HepG2 (cell line): ENCODE measurements around the gene LSM14B. TPM values are rescaled to one million over a fixed set of nuclear protein-coding genes. Genes with fewer than 3 reads are reported as not detected.

Experiments
- ATAC-seq: fragments of 200-7000 bp; cut with Tn5 transposase; 3 replicates; pipeline ENCODE4 v1.9.1; 2020; ENCODE audit warnings: mild to moderate bottlenecking, moderate library complexity
- BruUV-seq: library from RNA; stranded (reverse); fragments of 400-500 nt; replicated peaks from 2 replicates; lab custom pipeline; 2021; lab: Mats Ljungman, UMichigan
- CTCF ChIA-PET: fragments of 300-600 bp; formaldehyde crosslinking; extraction: SDS; loops from one replicate; lab custom pipeline; 2021; ENCODE audit warnings: low total read pairs, inconsistent platforms, low intra/inter-chr PET ratio; lab: Yijun Ruan, JAX
- POLR2A ChIA-PET: fragments of 350-600 bp; sonication (Branson Sonifier 250); formaldehyde crosslinking; loops from one replicate; lab custom pipeline; 2020; ENCODE audit warnings: antibody characterized with exemption, inconsistent platforms; lab: Yijun Ruan, JAX
- DNase-seq: peaks from one replicate; pipeline ENCODE4 v3.0.0-alpha.2; 2015; ENCODE audit warnings: low spot score
- FAIRE-seq: peaks from 3 replicates; lab custom pipeline; 2011; peaks lifted over from hg19 to GRCh38; lab: Jason Lieb, UNC
- H2AFZ ChIP-seq: one replicate; pipeline ENCODE4 v1.6.1; 2011; ENCODE audit warnings: low read length, inconsistent platforms
- H3K27ac ChIP-seq: fragments of 300-600 bp; 3 replicates; pipeline ENCODE4 v1.8.0; 2011; ENCODE audit warnings: mixed run types, mild to moderate bottlenecking, mixed read lengths, low read length, inconsistent platforms; ENCODE audit not compliant: insufficient read depth; ENCODE audit errors: extremely low read length
- H3K27me3 ChIP-seq, 2 experiments: fragments of 200-600 bp in 1 of 2; 2 replicates in 1 of 2; 3 replicates in 1 of 2; pipeline versions ENCODE4 v1.6.0 to v1.8.0; 2011; ENCODE audit warnings: low read length in 2 of 2, mild to moderate bottlenecking in 2 of 2, moderate library complexity in 2 of 2, inconsistent platforms in 1 of 2; ENCODE audit not compliant: insufficient read depth in 2 of 2, control insufficient read depth in 1 of 2
- H3K36me3 ChIP-seq, 2 experiments: fragments of 200-600 bp in 1 of 2; replicated peaks in 1 of 2; 2 replicates in 1 of 2; 3 replicates in 1 of 2; pipeline versions ENCODE4 v1.5.1 to v1.8.0; 2011; ENCODE audit warnings: low read length in 2 of 2, inconsistent platforms in 1 of 2; ENCODE audit not compliant: insufficient read depth in 2 of 2, control insufficient read depth in 1 of 2
- H3K4me1 ChIP-seq: 2 replicates; pipeline ENCODE4 v1.5.1; 2012; ENCODE audit warnings: low read length, inconsistent platforms; ENCODE audit not compliant: insufficient read depth
- H3K4me2 ChIP-seq: 2 replicates; pipeline ENCODE4 v1.6.0; 2011; ENCODE audit warnings: low read depth, low read length, inconsistent platforms
- H3K4me3 ChIP-seq, 3 experiments: fragments of 200-600 bp in 1 of 3; sonication (generic), shearing (Covaris generic) in 1 of 3; replicated peaks in 1 of 3; 2 replicates each; pipeline ENCODE4 v1.5.1; 2011 to 2016; ENCODE audit warnings: low read length in 3 of 3, inconsistent platforms in 2 of 3, low read depth in 2 of 3, mild to moderate bottlenecking in 2 of 3, control low read depth in 1 of 3, mixed read lengths in 1 of 3; ENCODE audit not compliant: insufficient read depth in 1 of 3
- H3K79me2 ChIP-seq: one replicate; pipeline ENCODE4 v1.6.1; 2011; ENCODE audit warnings: low read length, inconsistent platforms; ENCODE audit not compliant: insufficient read depth
- H3K9ac ChIP-seq: 2 replicates; pipeline ENCODE4 v1.6.0; 2011; ENCODE audit warnings: mild to moderate bottlenecking, low read depth, low read length, inconsistent platforms; ENCODE audit not compliant: insufficient read depth
- H3K9me3 ChIP-seq: 2 replicates; pipeline ENCODE4 v1.5.1; 2012; ENCODE audit warnings: mild to moderate bottlenecking, low read length
- H4K20me1 ChIP-seq: 2 replicates; pipeline ENCODE4 v1.6.0; 2011; ENCODE audit warnings: inconsistent platforms, mild to moderate bottlenecking, low read length, moderate library complexity; ENCODE audit not compliant: insufficient read depth
- ATF2 ChIP-seq: sonication (generic); formaldehyde crosslinking; IDR thresholded peaks from 2 replicates; pipeline ENCODE4 v1.4.0; 2020; ENCODE audit warnings: missing genetic modification reagents
- ETS1 ChIP-seq: sonication (generic); formaldehyde crosslinking; IDR thresholded peaks from 2 replicates; pipeline ENCODE4 v1.4.0; 2020; ENCODE audit warnings: missing genetic modification reagents
- SP5 ChIP-seq: IDR thresholded peaks from 2 replicates; pipeline ENCODE4 v1.6.1; 2016; ENCODE audit warnings: low read depth, borderline replicate concordance
- SRSF1 ChIP-seq: fragments of 200-400 bp; formaldehyde crosslinking; optimal IDR thresholded peaks from 2 replicates; pipeline ENCODE3; 2017; ENCODE audit warnings: mild to moderate bottlenecking, low read depth, low read length, moderate library complexity
- ZNF10 ChIP-seq: sonication (generic); formaldehyde crosslinking; IDR thresholded peaks from 2 replicates; pipeline ENCODE4 v1.4.0; 2020; ENCODE audit warnings: mild to moderate bottlenecking, low read depth, missing genetic modification reagents, borderline replicate concordance
- ZNF260 ChIP-seq: sonication (generic); formaldehyde crosslinking; IDR thresholded peaks from 2 replicates; pipeline ENCODE4 v1.4.0; 2020; ENCODE audit warnings: missing genetic modification reagents, low read depth, mild to moderate bottlenecking, borderline replicate concordance
- ZNF367 ChIP-seq: sonication (generic); formaldehyde crosslinking; IDR thresholded peaks from 2 replicates; pipeline ENCODE4 v1.4.0; 2020; ENCODE audit warnings: missing genetic modification reagents, borderline replicate concordance
- ZNF468 ChIP-seq: sonication (generic); formaldehyde crosslinking; IDR thresholded peaks from 2 replicates; pipeline ENCODE4 v1.8.0; 2022; ENCODE audit warnings: mild to moderate bottlenecking, moderate library complexity, missing genetic modification reagents
- WGBS: methylation state at CpG from one replicate; pipeline ENCODE4 v1.1.6; 2017; ENCODE audit warnings: low lambda C conversion rate; 5-methylcytosine and 5-hydroxymethylcytosine counted together
- in situ Hi-C: cut with HindIII; loops from 2 replicates; pipeline ENCODE4 v1.10.0; 2017; ENCODE audit warnings: low pct_unique_long_range_greater_than_20kb; ENCODE audit not compliant: extremely low pct_ligation_motif_present
- intact Hi-C: fragments of 100-400 bp; cut with micrococcal nuclease; formaldehyde crosslinking; loops from one replicate; pipeline ENCODE4 v1.10.0; 2022; ENCODE audit not compliant: unreplicated experiment
- polyA plus RNA-seq, 8 experiments: library from polyadenylated mRNA; depleted of rRNA in 3 of 8; stranded (reverse) in 7 of 8; unstranded in 1 of 8; fragments of >200 nt; fragmentation: Illumina TruSeq in 4 of 8; extraction: Trizol in 4 of 8; gene quantifications; 2 replicates each; pipeline versions ENCODE4 v1.2.1 to v1.2.3, GENCODE V29; 2011 to 2016; ENCODE audit warnings: low read depth in 4 of 8, missing spikeins in 1 of 8, mixed read lengths in 1 of 8; ENCODE audit not compliant: insufficient read depth in 1 of 8
- total RNA-seq, 5 experiments: library from RNA; depleted of rRNA; stranded (reverse); fragments of >200 nt; fragmentation: Illumina TruSeq; extraction: Trizol; gene quantifications; 2 replicates each; pipeline ENCODE4 v1.2.3, GENCODE V29; 2016; ENCODE audit warnings: low read depth in 1 of 5
- TF ChIP-seq, protein P1 (sequence below), 2 experiments: sonication (generic) in 1 of 2; formaldehyde crosslinking in 1 of 2; IDR thresholded peaks; 2 replicates each; pipeline versions ENCODE4 v1.6.1 to v1.9.0; 2014 to 2022; ENCODE audit warnings: antibody characterized with exemption in 1 of 2, borderline replicate concordance in 1 of 2, inconsistent platforms in 1 of 2, low read depth in 1 of 2, missing genetic modification reagents in 1 of 2

Gene LSM14B
- total and polyA plus RNA-seq, 2 of the 13 experiments (the other 11 are each of a cell fraction or from before 2014, with no cell fraction given), result 43.3 to 79.2 TPM

- Histone ChIP-seq H2AFZ (no peak overlapping the region), H3K9me3 (no peaks in the 10 kb centered on the region), H3K27ac (no peak overlapping the region), H3K79me2 (peaks cover 5% of the 10 kb centered on the region), H3K27me3 (no peaks in the 10 kb centered on the region; a peak in 1 of 5 replicates), H4K20me1 (no peaks in the 10 kb centered on the region), H3K4me3 (no peak overlapping the region), H3K9ac (no peak overlapping the region), H3K4me2 (no peak overlapping the region), H3K36me3 (peaks cover 29 to 48% of the 10 kb centered on the region in 2 experiments), H3K4me1 (peaks cover 4% of the 10 kb centered on the region)
- ChIA-PET CTCF (no interaction called here), POLR2A (no interaction called here)
- WGBS, result 94% methylated on average over 15 of the region's 15 CpGs
- no peak for TF ChIP-seq SP5
- no peak for ATAC-seq
- intact Hi-C loops (no loop called here), in situ Hi-C loops (no loop called here)
- BruUV-seq, result no TSS peak
- DNase-seq, result no peak
- no peak for FAIRE-seq
Measured at GRCh38 chr20:62176866-62177265, 54.6 kb downstream of the LSM14B start.

DNA sequence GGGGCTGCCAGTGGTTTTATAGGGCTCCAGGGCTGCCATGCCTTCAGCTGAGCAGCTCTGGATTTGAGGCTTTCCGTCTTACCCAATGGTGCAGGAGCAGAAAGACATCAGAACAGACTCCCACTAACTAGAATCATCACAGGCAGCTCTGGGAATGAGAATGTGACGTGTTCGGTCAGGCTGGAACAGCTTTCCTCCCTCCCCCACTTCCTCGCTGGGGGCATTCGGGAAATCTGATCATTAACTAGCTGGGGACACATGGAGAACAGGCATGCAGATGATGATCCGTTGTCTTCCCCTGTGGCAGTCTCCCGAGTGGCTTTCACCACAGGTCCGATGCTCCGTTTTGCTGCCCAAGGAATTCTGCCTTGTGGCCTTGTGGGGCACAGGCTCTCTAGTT, 55.0 kb downstream of the LSM14B start:
- Histone ChIP-seq H4K20me1 (no peaks in the 10 kb centered on the region), H3K4me2 (no peak overlapping the region), H3K79me2 (peaks cover 8% of the 10 kb centered on the region), H3K9ac (no peak overlapping the region), H3K27me3 (no peaks in the 10 kb centered on the region; a peak in 1 of 5 replicates), H2AFZ (no peak overlapping the region), H3K4me1 (peaks cover 8% of the 10 kb centered on the region), H3K36me3 (peaks cover 29 to 47% of the 10 kb centered on the region in 2 experiments), H3K9me3 (no peaks in the 10 kb centered on the region), H3K4me3 (no peak overlapping the region), H3K27ac (no peak overlapping the region)
- no peak for TF ChIP-seq ZNF260 (CRISPR knock-in tag)
- no peak for TF ChIP-seq ZNF10
- TF ChIP-seq ATF2, result no peak
- TF ChIP-seq, protein P1, sequence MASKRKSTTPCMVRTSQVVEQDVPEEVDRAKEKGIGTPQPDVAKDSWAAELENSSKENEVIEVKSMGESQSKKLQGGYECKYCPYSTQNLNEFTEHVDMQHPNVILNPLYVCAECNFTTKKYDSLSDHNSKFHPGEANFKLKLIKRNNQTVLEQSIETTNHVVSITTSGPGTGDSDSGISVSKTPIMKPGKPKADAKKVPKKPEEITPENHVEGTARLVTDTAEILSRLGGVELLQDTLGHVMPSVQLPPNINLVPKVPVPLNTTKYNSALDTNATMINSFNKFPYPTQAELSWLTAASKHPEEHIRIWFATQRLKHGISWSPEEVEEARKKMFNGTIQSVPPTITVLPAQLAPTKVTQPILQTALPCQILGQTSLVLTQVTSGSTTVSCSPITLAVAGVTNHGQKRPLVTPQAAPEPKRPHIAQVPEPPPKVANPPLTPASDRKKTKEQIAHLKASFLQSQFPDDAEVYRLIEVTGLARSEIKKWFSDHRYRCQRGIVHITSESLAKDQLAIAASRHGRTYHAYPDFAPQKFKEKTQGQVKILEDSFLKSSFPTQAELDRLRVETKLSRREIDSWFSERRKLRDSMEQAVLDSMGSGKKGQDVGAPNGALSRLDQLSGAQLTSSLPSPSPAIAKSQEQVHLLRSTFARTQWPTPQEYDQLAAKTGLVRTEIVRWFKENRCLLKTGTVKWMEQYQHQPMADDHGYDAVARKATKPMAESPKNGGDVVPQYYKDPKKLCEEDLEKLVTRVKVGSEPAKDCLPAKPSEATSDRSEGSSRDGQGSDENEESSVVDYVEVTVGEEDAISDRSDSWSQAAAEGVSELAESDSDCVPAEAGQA (IDR thresholded peaks at IDR 0.05; ENCODE audit: low read depth), result no peak
- TF ChIP-seq, protein P1 (CRISPR knock-in tag; IDR thresholded peaks at IDR 0.05; ENCODE audit: borderline replicate concordance), result no peak
- no peak for TF ChIP-seq SRSF1
- no peak for TF ChIP-seq ZNF468
- TF ChIP-seq ZNF367 (CRISPR knock-in tag), result no peak
- no peak for TF ChIP-seq ETS1 (CRISPR knock-in tag)
- ATAC-seq (no peak), FAIRE-seq (no peak), DNase-seq (no peak)
- intact Hi-C loops (no loop called here), in situ Hi-C loops (no loop called here)
- BruUV-seq, result no TSS peak
- ChIA-PET POLR2A (no interaction called here), CTCF (no interaction called here)
- WGBS, result 97% methylated on average over 9 of the region's 9 CpGs
